HG02571 (cell line): Measurements from ENCODE around the gene PIGBOS1.

Experiments
- ATAC-seq: cut with Tn5 transposase; IDR thresholded peaks from one replicate; pipeline ENCODE4 v1.9.1; 2021; ENCODE audit warnings: mild to moderate bottlenecking, moderate library complexity; ENCODE audit not compliant: unreplicated experiment

PIGBOS1 gene, protein sequence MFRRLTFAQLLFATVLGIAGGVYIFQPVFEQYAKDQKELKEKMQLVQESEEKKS

DNA sequence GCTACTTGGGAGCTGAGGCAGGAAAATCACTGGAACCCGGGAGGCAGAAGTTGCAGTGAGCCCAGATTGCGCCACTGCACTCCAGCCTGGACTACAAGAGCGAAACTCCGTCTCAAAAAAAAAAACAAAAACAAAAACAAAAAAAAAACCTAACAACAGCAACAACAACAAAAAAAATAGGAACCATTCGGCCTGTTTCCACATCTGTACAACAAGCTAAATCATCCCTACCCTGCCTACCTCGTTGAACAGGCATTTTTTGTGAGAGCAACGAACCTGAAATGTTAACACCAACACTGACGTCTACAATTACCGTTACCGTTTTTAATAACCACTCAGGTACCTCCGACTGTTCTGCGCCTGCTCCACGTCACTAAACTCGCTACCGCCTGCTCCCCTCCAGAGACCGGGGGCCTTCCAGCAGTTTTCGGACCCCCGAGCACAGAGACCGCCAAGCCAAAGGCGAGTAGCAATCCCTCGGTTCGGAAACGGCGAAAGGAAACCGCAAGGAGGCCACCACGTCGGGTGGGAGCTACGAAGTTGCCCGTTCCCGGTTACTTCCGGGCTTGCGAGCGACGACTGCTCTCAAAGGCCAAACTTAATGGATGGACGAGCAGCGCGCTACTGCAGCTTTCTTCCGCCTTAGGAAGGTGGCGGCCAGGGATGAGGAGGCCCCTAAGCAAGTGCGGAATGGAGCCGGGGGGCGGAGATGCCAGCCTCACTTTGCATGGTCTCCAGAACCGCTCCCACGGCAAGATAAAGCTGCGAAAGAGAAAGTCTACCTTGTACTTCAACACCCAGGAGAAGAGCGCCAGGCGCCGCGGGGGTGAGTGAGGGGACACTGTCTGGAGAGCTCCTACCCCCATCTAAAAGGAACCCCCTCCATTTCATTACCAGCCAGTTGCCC lies at the start of gene PIGBOS1, which contains the start of gene PIGB:
Gene PIGBOS1 (minus strand): TSS at position 536 of the 907 bp plus-strand sequence. CDS start 1,331 bp downstream, outside the sequence.
Gene PIGB (plus strand): TSS at position 635 of the 907 bp plus-strand sequence. CDS start 29 bp downstream, at position 664.
- ATAC-seq: peak; percentile 88

DNA sequence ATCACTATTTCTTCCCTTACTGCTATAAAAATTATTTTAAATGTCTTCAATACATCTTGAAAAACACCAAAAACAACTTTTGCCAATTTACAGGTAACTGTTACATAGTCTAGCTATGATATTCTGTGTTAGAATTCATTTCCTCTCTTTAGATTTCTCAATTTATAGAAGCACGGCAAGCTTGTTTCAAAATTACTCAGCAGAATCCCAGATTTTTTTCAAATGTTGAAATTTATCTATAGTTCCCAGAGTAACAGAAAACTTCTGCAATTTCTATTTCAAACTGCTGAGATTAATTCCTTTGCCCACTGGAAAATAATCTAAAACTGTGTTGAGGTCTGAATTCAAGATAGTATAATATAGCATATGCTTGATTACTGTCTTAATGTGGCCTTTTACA lies 48.1 kb upstream of the PIGBOS1 start:
- no peak for ATAC-seq

DNA sequence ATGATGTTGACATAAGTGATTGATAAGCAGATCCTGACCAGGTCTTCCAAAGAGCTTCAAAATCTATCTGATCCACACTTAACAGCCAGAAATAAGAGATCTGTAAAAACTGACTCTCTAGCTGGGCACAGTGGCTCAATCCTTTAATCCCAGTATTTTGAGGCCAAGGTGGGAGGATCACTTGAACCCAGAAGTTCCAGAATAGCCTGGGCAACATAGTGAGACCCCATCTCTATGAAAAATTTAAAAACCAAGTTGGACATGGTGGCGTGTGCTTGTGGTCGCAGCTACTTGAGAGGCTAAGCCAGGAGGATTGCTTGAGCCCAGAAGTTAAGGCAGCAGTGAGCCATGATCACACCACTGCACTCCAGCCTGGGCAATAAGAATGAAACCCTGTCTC lies 43.7 kb upstream of the PIGBOS1 start:
- no peak for ATAC-seq

DNA sequence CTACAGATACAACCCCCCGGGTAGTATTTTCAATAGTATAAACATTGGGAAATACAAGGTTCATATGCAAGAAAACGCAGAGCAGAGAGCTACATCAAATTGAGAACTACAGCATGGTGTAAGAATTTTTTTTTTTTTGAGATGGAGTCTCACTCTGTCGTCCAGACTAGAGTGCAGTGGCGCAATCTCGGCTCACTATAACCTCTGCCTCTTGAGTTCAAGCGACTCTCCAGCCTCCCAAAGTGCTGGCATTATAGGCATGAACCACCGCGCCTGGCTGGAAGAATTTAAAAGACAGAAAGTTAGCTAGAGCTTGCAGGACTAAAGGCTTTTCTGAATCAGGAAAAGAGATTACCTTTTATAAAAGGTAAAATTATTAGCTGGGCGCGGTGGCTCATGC lies 42.1 kb upstream of the PIGBOS1 start:
- ATAC-seq: no peak

DNA sequence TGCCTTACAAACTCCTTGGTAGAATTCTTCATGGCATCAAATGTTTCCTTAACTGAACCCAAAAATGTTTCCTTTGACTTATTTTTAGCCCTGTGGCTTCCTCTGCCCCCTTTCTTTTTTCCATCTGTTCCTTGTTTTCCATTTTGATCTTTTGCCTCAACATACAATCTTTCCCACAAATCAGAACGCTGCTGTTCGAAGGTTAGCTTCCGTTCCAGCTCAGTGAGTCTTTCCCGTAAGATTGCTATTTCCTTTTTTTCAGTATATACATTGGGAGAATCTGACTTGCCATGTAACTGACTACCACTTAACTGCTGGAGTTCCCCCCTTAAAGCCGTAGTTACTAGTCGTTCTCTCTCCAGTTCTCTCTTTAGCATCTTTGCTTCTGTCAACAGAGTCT lies 41.3 kb upstream of the PIGBOS1 start:
- ATAC-seq: no peak

DNA sequence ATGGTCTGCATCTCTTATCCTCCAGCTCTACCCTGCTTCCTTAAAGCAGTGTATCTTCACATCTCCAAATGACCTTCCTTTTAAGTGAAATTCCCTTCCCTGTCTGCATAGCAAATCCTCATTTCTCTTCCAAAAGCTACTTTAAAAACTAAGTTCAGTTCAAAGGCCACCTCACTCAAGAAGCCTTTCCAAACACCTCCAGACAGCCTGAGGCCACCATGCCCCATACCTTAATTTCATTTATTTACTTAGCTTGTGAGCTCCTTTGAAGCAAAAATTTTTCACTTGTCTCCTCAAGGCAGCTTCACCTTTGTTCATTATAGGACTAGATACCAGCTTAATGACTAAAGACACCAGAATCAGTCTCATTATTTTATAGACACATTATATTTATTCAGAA lies 39.5 kb upstream of the PIGBOS1 start:
- ATAC-seq: no peak

DNA sequence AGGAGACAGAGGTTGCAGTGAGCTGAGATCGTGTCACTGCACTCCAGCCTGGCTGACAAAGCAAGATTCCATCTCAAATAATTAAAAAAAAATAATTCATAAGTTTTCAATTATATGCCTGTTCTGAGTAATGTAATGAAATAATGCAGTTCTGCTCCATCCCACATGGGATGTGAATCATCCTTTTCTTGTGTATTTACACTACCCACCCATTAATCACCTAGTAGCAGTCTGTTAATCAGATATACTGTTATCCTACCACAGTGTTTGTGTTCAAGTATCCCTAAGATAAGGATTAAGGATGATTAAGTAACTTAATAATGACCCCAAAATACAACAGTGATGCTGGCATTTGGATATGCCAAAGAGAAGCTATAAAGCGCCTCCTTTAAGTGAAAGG lies 38.9 kb upstream of the PIGBOS1 start:
- no peak for ATAC-seq

DNA sequence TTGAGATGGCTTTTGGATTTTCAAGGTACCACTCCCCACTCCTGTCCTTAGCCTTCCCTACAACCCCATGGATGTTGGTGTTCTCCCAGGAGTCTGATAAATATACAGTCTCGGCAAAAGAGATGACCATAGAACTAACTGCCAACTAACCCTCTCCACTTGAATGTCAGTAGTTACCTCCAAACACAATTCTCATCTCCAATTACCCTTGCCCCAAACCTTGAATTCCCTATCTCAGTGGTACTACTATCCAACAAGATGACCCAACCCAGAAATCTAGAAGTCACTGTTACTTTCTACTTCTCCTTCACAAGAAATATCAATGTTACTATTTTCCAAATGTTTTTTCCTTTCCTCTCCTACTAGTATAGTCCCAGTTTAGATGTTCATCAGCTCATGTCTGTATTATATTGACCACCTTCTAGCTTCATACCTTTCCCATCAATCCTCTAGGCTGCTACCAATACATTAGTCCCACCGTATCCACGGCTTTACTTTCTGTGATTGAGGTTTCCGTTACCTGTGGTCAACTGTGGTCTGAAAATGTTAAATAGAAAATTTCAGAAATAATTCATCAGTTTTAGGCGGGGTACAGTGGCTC lies 38.2 kb upstream of the PIGBOS1 start:
- ATAC-seq: no peak

DNA sequence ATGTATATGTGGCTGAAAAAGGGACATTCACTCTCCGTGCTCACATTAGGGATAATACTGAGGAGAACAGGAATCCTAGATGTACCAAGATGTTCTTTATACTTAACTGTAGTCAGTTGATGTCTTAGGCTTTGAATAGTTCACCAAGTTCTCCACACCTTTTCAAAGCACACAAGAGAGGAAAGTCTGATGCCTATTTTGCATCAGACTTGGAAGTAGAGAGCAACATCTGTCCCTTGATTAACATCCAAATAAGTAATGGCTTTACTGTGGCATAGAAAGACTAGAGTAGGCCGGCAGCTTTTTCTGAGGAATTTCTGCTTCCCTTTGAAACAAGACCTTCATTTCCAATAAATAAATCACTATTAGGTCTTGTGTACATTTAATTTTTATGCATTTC lies 34.1 kb upstream of the PIGBOS1 start:
- no peak for ATAC-seq

DNA sequence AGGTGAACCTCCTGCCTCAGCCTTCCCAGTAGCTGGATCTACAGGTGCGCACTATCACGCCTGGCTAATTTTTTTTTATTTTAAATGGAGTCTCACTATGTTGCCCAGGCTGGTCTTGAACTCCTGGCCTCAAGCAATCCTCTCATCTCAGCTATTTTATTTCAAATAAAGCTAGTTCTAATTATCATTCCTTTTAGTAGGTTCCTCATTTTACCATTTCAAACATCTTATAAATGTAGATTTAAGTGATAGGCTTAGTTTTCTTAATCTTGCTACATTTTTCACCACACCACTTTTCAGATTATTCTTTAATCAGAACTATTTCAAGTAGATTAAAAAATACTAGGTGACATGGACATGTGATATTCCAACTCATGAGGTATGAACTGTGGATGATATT lies 30.4 kb upstream of the PIGBOS1 start:
- ATAC-seq: no peak

- ATAC-seq: no peak
These were observed 29.4 kb upstream of the PIGBOS1 start for GRCh38 chr15:55348281-55348778.

DNA sequence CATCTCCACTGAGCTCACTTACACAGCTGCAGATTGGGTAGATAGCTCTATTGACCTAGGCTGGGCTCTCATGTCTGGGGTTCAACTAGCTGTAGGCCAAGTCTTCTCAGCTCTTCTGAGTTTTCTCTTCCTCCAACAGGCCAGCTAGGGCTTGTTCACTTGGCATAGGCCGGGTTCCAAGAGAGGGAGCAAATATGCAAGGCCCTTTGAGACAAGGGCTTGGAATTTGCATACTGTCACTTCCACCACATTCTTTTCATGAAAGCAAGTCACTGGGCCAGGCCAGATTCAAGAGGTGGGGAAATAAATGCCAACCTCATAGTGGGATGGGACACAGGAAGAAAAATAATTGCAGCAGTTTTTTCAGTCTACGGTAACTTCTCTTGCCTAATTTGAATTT lies 25.3 kb upstream of the PIGBOS1 start:
- ATAC-seq: no peak

DNA sequence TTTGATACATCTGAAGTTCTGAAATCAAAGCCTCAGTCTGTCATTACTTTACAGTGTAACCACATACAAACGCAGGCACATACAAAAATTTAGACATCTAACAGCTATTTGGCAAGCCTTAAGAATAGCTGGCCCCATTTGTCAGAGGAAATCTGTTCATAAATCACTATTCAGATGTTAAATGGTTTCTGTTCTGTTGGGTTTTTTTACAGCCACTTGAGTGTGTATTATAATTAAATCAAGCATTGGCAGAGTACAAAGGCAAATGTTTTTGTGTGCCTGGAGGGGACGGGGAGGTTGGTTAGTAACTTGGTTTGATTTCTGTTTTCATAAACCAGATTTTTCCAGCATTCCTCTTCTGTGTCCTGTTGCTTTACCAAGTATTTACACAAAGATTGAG lies 24.2 kb upstream of the PIGBOS1 start:
- ATAC-seq: no peak

GRCh38 chr15:55337160-55337559 lies 18.2 kb upstream of the PIGBOS1 start:
- no peak for ATAC-seq

GRCh38 chr15:55334997-55335396 lies 16.1 kb upstream of the PIGBOS1 start:
- ATAC-seq: no peak

GRCh38 chr15:55334371-55334770 lies 15.4 kb upstream of the PIGBOS1 start:
- no peak for ATAC-seq

- no peak for ATAC-seq
These were observed 8.5 kb upstream of the PIGBOS1 start for GRCh38 chr15:55327387-55327786.

- no peak for ATAC-seq
These were observed 3.5 kb upstream of the PIGBOS1 start for GRCh38 chr15:55322467-55322866.

- no peak for ATAC-seq
These were observed 2.0 kb upstream of the PIGBOS1 start for GRCh38 chr15:55320963-55321362.

- no peak for ATAC-seq
These were observed 1.3 kb upstream of the PIGBOS1 start for GRCh38 chr15:55320238-55320550.

- no peak for ATAC-seq
These were observed 764 bp upstream of the PIGBOS1 start for GRCh38 chr15:55319537-55320237.
